Kidney glomerular epithelial cell (primary cell): ENCODE data around the gene CSF2.

ENCODE experiments used
- DNase-seq: peaks from one replicate; lab custom pipeline; 2025; lab: John Stamatoyannopoulos, UW

CSF2 gene

DNA sequence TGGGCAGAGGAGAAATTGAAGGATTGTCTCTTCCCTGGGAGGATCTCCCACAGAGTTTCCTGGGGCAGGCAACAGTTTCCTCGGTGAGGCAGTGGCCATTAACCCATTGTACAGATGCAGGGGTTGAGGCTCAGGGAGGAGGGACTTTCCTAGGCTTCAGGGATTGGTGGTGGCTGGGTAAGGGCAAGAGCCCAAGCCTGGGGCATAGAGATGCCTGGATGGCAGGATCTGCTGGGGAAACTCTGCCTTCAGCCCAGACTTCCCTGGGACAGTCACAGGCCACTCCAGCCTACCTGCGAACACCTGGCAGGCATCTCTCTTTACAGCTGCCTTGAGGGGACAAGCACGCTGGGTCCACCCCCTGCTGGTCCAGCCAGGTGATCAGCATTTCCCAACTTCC is 3.6 kb upstream of the CSF2 start:
- no peak for DNase-seq

DNA sequence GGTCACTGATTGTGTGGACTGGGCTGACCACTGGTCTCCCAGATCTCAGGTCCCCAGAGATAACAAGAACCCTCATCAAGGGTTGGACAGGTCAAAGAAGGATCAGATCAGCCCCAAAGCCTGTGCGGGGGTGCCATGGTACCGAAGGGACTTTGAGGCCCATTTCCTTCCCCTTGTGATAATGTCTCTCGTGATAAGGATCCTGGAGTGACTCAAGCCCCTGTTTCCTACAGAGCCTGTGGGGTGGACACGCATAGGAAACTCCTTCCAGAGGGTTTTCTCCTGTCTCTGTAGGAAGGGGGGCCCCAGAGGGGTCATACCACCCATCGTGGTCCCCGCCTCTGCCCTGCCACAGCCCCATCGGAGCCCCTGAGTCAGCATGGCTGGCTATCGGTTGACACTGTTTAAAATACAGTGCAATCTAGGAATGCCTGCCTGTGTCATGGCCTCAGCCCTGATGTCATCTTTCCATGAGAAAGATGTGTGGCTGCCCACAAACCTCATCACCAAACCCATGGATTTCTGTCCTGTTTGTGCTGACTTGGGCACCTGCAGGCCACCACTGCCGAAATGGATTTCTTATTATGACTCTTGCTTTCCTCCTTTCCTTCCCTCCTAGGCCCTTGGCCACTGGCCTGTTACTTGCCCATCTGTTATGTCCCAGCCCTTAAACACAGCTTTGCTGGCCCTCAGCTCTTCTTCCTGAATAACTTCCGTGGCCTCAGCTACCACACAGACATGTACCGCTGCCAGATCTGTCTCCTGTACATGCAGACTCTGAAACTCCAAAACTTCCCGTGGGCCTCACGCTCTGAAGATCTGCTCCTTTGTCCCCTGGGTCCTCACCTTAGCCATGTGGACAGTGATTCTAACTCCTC is 2.9 kb upstream of the CSF2 start:
- DNase-seq = no peak

DNA sequence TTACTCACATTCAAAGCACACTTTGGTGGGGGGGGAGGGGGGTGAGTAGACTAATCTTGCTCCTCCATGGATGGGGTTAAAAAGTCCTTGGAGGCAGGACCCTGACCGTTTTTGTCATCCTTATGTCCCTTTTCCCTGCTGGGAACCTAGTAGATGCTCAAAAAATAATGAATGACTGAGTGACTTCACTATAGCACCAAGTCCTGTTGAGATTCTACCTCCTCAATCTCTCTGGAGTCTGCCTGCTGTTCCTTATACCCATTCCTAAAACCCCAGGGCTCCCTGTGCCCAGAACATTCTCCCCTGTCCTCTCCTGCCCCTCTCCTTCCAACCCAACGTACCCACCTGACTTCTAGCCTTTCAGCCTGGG is 2.3 kb upstream of the CSF2 start:
- no peak for DNase-seq

DNA sequence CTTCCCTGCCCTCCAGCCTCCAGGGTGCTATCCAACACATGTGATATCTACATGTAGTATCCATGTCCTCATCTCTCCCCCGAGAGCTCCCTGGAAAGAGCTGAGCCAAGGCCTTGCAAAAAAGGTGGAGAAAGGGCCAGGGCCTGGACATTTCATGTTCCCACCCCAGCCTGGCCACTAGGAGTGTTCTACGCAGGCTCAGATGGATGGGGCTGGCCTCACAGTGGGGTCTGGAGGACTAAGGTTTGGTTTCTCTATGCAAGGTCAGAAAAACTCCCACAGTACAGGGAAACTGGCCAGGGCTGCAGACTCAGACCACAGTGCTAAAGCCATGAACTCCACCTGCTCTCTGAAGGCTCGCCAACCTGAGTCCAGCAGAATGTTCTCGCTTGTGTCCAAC is 1.5 kb upstream of the CSF2 start:
- DNase-seq = no peak

DNA sequence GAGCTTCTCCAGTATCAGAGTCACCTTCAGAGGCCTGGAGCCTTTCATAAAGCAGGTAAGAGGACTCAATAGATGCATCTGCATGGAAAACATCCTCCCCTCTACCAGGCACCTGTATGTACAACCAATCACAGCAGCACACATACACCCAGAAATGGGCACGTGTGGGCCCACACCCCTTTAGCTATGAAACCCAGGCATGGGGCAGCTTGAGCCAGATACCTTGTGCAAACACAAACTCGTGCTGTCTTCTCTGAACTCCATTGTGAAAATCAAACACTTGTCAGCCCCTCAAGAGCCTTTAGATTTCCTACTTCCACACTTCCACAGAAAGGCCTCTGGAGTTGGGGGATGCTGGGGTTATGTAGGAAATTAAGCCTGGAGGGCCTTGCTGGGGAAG is 1.1 kb upstream of the CSF2 start:
- no peak for DNase-seq

DNA sequence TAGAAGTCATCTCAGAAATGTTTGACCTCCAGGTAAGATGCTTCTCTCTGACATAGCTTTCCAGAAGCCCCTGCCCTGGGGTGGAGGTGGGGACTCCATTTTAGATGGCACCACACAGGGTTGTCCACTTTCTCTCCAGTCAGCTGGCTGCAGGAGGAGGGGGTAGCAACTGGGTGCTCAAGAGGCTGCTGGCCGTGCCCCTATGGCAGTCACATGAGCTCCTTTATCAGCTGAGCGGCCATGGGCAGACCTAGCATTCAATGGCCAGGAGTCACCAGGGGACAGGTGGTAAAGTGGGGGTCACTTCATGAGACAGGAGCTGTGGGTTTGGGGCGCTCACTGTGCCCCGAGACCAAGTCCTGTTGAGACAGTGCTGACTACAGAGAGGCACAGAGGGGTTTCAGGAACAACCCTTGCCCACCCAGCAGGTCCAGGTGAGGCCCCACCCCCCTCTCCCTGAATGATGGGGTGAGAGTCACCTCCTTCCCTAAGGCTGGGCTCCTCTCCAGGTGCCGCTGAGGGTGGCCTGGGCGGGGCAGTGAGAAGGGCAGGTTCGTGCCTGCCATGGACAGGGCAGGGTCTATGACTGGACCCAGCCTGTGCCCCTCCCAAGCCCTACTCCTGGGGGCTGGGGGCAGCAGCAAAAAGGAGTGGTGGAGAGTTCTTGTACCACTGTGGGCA is 642 bp downstream of the CSF2 start:
- DNase-seq = no peak

DNA sequence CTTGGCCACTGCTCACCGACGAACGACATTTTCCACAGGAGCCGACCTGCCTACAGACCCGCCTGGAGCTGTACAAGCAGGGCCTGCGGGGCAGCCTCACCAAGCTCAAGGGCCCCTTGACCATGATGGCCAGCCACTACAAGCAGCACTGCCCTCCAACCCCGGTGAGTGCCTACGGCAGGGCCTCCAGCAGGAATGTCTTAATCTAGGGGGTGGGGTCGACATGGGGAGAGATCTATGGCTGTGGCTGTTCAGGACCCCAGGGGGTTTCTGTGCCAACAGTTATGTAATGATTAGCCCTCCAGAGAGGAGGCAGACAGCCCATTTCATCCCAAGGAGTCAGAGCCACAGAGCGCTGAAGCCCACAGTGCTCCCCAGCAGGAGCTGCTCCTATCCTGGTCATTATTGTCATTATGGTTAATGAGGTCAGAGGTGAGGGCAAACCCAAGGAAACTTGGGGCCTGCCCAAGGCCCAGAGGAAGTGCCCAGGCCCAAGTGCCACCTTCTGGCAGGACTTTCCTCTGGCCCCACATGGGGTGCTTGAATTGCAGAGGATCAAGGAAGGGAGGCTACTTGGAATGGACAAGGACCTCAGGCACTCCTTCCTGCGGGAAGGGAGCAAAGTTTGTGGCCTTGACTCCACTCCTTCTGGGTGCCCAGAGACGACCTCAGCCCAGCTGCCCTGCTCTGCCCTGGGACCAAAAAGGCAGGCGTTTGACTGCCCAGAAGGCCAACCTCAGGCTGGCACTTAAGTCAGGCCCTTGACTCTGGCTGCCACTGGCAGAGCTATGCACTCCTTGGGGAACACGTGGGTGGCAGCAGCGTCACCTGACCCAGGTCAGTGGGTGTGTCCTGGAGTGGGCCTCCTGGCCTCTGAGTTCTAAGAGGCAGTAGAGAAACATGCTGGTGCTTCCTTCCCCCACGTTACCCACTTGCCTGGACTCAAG is 1.5 kb downstream of the CSF2 start:
- DNase-seq = no peak

DNA sequence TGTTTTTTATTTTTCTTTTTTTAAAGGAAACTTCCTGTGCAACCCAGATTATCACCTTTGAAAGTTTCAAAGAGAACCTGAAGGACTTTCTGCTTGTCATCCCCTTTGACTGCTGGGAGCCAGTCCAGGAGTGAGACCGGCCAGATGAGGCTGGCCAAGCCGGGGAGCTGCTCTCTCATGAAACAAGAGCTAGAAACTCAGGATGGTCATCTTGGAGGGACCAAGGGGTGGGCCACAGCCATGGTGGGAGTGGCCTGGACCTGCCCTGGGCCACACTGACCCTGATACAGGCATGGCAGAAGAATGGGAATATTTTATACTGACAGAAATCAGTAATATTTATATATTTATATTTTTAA is 2.1 kb downstream of the CSF2 start:
- DNase-seq = no peak

DNA sequence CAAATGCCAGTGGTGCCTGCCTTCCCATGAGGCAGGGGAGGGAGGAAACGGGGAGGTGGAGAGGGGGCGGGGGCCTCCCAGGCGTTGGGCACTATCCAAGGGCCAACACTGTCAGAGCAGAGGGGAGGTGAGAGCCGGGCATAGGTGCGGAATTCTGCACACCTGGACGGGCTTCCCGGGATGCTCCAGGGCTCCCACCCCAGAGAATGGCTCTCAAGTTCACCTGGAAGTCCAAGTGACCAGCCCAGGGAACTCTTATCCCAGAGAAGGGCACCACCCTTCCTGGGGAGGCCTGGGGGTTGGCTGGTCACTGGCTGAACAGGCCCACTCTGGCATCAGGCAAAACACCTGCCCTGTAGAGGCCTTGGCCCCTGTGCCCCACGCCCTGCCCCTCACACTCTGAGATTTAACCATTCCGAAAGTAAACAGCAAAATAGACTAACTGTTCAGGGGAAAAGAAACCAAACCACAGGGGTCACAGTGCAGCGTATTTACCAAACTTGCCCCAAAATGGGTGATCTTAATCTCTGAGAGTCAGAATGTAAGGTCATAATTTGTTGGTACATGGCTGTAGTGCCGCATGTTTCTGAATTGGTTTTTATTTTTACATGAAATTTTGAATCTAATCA is 2.7 kb downstream of the CSF2 start:
- no peak for DNase-seq

DNA sequence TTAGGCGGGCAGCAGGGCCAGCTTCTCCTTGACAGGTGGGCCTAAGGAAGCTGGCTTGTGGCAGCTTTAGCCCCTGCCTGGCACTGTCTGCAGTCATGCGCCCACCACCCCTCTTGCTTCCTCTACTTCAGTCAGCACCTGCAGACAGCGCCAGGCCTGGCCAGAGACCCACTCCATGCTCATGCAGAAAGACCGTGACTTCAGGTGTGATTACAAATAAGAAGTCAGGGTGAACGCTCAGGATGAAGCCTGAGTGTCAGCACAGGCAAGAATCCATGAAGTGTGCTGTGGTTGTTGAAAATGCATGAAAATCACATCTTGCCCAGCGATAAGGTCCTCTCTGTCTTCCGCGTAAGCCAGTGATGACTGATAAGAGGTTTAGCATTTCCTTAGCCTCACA is 3.4 kb downstream of the CSF2 start:
- DNase-seq = no peak

DNA sequence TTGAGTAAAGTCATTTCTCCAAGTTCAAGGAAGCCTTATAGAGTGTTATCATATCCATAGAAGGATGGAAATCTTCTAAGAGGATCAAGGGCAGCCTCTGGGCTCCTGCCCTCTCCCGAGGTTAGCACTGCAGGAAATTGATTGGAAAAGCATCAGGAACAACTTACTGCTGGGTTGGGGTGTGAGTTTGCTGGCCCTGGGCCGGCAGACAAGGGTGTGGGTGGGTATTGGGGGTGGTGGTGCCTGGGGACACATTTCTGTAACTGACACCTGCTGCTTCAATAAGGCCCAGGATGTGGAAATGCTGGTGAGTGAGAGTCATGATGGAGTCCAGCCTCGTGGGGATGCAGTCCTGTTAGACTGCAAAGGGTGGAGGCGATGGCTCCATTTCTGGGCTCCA is 5.5 kb downstream of the CSF2 start:
- no peak for DNase-seq

DNA sequence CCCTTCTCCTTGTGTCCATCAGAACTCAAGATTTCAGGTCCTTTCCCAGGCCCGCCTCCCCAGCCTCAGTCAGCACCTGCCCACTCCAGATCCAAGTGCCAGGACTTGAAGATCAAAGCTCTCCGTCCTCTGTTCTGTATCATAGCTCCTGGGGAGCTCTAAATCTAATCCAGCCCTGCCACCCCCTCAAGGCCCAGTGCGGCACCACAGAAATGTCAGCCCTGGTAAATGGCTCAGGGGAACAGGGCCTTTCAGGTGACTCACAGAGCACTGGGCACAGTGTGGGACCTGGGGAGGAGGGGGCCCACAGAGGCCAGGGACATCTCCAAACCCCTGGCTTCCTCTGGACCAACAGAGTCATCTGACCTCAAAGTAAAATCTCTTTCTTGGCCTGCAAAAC is 6.0 kb downstream of the CSF2 start:
- DNase-seq = no peak

DNA sequence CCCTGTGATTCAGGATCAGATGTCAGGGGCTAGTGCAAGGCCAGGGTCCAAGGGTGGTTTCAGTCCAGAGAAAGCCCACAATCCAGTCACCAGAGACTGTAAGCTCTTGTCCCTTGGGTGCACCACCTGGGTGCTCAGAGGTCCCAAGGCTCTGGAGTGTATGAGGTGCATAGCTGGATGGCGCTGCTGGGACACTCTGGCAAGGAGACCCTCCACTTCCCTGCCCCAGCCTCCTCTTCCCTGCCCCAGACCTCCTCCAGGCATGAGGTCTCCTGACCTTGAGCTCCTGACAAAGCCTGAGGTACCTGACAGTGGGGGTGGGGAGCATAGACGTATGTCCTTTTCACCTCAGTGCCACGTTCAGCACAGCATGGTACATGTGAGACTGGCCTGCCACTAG is 7.0 kb downstream of the CSF2 start:
- no peak for DNase-seq

DNA sequence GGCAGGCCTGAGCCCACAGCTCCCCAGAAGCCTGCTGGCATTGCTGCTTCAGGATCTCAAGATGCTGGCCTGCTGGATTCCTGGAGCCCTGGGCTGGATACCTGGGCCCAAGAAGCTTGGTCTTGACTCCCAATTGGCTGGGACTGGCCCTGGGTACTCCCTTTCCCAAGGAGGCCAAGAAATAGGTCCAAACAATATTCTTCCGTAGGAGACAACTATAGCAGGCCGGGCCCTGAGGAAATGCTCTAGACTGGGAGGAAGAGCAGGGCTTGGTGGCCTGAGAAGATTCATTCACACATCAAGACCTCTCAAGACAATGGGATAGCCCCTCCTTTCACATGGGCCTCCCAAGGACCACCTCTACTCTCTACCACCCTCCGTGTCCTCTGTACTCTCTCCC is 7.9 kb downstream of the CSF2 start:
- no peak for DNase-seq

DNA sequence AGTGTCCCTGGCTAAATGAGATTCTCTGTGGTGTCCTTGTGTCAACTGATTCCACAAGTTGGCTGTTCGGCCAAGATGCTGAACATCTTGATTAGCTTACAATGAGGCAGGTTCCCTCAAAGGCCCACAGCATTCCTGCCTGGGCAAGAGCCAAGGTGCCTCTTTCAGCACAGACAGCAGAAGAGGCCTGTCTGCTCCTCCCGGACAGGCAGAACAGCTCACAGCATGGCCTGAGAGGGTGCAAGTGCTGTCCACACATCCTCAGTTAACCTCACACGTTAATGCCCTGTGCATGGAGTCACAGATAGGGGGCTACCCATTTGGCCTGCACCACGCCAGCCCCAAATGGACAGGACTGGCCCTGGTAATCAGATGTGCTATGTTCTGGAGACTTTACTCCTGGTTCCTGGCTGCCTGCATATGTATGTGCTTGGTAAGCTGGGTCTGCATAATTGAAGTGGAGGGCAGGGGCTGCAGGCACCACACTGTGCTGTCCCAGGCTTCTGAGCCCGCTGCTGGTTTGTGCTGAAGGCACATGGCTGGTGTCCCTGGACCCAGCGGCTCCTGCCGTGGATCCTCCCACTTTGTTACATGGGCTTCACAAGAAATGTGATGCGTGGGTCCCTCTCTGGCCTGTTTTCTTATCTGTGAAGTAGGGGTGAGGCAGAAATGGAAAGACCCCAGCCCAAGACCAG is 8.9 kb downstream of the CSF2 start:
- no peak for DNase-seq

DNA sequence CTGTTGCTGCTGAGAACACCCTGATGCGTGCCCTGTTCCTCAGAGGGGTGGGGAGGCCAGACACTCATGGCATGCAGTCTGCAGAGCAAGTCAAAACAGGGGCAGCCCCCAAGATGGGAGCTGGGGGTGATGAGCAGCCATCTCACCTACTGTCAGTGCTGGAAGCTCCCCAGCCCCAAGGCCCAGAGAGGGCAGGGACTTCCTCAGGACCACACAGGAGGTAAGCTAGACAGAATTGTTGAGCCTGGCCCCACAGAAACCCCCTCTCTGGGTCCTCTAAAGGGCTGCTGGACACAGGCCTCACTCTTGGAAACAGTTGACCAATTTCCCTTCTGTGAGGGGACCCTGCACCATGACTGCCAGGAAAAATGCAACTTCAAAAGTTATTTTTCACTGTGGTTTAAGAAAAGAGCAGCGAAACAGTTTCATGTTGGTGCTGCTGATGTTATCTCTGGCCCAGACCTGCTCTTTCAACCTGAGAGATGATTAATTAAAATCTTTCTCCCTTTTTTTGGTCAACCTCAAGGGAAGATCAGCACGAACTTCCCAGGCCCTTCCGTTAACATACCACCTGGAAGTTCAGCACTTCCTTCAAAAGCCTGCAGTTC is 9.6 kb downstream of the CSF2 start:
- no peak for DNase-seq

DNA sequence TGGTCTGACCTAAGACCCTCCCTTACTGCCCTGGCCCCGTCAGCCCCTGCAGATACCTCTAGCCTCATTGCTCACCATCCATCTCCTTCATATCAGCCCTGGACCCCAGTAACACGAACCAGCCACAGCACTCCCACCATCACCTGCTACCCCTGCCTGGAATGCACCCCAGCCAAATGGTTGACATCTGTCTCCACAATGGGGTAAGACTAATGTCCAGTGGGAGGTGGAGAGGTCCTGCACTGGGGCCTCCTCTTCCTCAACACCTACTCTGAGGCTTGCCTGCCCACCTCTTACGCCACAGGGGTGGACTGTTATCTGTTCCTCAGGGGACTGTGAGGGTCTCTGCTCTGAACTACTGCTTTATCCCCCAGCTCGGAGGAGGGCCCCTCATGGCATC is 12.1 kb downstream of the CSF2 start:
- DNase-seq = no peak

DNA sequence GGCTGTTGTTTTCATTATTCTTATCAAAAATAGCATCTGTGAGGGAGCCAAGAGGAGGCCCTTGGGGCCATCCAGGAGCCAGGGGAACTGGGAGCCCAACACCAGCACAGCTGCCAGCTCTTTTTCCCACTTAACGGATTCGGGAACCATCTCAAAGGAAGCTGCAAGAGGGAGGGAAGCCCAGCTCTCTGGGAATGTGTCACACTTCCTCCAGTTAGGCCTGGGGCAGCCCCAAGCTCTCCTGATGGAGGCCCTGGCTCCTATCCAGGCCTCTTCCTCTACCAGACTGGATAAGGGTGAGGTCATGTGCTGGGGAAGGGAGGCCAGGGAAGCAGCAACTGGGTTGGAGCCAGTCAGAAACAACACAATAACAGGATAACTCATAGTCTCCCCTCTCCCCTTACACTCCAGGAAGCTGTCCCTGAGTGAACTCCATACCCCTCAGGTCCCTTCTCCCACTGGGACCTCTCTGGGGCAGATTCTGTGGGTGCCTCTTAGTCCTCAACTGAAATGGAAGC is 12.7 kb downstream of the CSF2 start:
- peak; percentile 86 for DNase-seq

DNA sequence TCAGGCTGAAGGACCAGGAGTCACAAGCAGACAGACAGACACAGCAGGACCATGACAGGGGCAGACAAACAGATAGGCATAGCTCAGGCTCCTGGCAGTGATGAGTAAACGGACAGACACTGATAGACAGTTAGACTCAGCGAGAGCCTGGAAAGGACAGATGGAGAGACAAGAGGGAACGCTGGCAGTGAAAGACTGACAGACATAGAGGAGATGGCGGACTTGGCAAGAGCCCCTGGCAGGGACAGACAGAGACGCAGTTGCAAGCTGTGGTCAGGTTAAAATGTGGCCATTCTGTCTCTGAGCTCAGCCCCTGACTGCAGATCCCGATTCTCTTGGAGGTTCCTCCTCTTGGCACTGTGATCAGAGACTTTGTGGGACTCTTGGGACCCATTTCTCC is 13.6 kb downstream of the CSF2 start:
- no peak for DNase-seq

DNA sequence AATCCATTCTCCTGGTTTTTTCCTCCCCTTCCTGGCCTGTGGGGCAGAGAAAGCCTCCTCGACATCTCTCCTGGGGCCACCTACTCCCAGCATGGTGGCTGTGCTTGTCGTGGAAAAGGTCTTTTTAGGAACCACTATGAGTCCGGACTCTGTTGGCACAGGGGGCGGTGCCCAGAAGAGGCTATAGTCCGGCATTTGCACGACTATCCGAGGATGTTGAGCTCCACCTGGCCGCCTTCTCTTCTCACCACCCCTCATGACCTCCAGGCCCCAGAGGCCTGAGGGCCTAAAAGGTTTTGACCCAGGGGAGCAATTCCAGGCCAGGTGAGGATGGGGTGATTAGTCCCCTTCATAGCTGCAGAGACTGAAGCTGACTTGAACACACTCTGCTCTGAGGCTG is 14.1 kb downstream of the CSF2 start:
- no peak for DNase-seq

DNA sequence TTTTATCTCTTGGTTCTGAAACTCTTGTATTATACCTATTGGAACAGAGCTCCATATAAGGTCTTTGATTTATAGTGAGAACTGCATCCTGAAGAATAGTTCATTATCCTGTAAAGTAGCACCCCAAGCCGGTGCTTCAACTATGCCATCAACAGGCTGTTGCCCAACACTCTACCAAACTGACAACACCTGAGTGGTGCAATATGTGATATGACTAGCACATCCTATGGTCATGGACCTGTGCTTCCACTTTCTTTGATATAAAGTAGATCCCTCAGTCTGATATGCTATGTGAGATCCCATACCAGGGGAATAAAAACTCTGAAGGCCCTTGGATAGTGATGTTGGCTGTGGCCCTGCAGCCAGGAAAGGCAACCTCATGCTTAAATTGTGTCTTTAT is 15.8 kb downstream of the CSF2 start:
- DNase-seq = no peak
